IMR-90 (cell line): ENCODE measurements around the gene AIP. TPM values are rescaled to one million over a fixed set of nuclear protein-coding genes. Genes with fewer than 3 reads are reported as not detected.

ENCODE experiments used
- ATAC-seq: fragments of 200-7000 bp; cut with Tn5 transposase; 2 replicates; pipeline ENCODE4 v1.9.1; 2020; ENCODE audit warnings: low read depth, mild to moderate bottlenecking, moderate library complexity
- BruUV-seq: library from RNA; stranded (reverse); fragments of 400-500 nt; replicated peaks from 2 replicates; lab custom pipeline; 2021; lab: Mats Ljungman, UMichigan
- CTCF ChIA-PET: fragments of 300-600 bp; formaldehyde crosslinking; extraction: SDS; loops from one replicate; lab custom pipeline; 2021; ENCODE audit warnings: antibody characterized with exemption; lab: Yijun Ruan, JAX
- POLR2A ChIA-PET: fragments of 300-600 bp; sonication (Branson Sonifier 250); formaldehyde crosslinking; loops from one replicate; lab custom pipeline; 2022; ENCODE audit warnings: antibody characterized with exemption; ENCODE audit not compliant: unreplicated experiment; lab: Charles Lee
- DNase-seq: peaks from one replicate; pipeline ENCODE4 v3.0.0; 2013
- H2AFZ ChIP-seq: replicated peaks from 2 replicates; pipeline ENCODE3; 2013; ENCODE audit warnings: low read length, mild to moderate bottlenecking; ENCODE audit not compliant: poor library complexity
- H2AK5ac ChIP-seq: 2 replicates; pipeline ENCODE4 v1.6.1; 2013; ENCODE audit warnings: low read depth, low read length, inconsistent platforms
- H2AK9ac ChIP-seq: replicated peaks from 2 replicates; pipeline ENCODE3; 2013; ENCODE audit warnings: mild to moderate bottlenecking, low read depth, low read length, moderate library complexity; ENCODE audit not compliant: poor library complexity
- H2BK120ac ChIP-seq: 2 replicates; pipeline ENCODE4 v1.6.1; 2013; ENCODE audit warnings: low read depth, low read length, inconsistent platforms
- H2BK15ac ChIP-seq: 3 replicates; pipeline ENCODE4 v1.6.1; 2013; ENCODE audit warnings: low read depth, low read length, inconsistent platforms
- H2BK20ac ChIP-seq: 2 replicates; pipeline ENCODE4 v1.6.1; 2013; ENCODE audit warnings: low read depth, mild to moderate bottlenecking, inconsistent platforms, low read length, moderate library complexity
- H2BK5ac ChIP-seq: 2 replicates; pipeline ENCODE4 v1.6.1; 2013; ENCODE audit warnings: mild to moderate bottlenecking, low read depth, low read length, inconsistent platforms; ENCODE audit not compliant: poor library complexity, severe bottlenecking
- H3K14ac ChIP-seq: replicated peaks from 2 replicates; pipeline ENCODE4 v1.6.1; 2013; ENCODE audit warnings: low read depth, low read length, inconsistent platforms
- H3K18ac ChIP-seq: 2 replicates; pipeline ENCODE4 v1.6.1; 2013; ENCODE audit warnings: low read depth, low read length, control low read depth
- H3K23ac ChIP-seq: 2 replicates; pipeline ENCODE4 v1.6.1; 2013; ENCODE audit warnings: low read depth, low read length, inconsistent platforms
- H3K27ac ChIP-seq: 2 replicates; pipeline ENCODE4 v1.5.1; 2013; ENCODE audit warnings: mild to moderate bottlenecking, control low read depth, low read length; ENCODE audit not compliant: insufficient read depth
- H3K27me3 ChIP-seq: 2 replicates; pipeline ENCODE4 v1.6.1; 2013; ENCODE audit warnings: low read length; ENCODE audit not compliant: control insufficient read depth, insufficient read depth
- H3K36me3 ChIP-seq: 2 replicates; pipeline ENCODE4 v1.6.1; 2013; ENCODE audit warnings: low read length, mixed read lengths; ENCODE audit not compliant: control insufficient read depth, insufficient read depth
- H3K4ac ChIP-seq: 2 replicates; pipeline ENCODE4 v1.6.1; 2013; ENCODE audit warnings: low read depth, low read length, inconsistent platforms
- H3K4me1 ChIP-seq: 2 replicates; pipeline ENCODE4 v1.6.1; 2013; ENCODE audit warnings: low read length, mixed read lengths; ENCODE audit not compliant: control insufficient read depth, insufficient read depth
- H3K4me2 ChIP-seq: 2 replicates; pipeline ENCODE4 v1.6.1; 2013; ENCODE audit warnings: low read depth, mild to moderate bottlenecking, control low read depth, low read length, moderate library complexity
- H3K4me3 ChIP-seq: 2 replicates; pipeline ENCODE4 v1.5.1; 2013; ENCODE audit warnings: low read depth, mild to moderate bottlenecking, control low read depth, low read length, moderate library complexity; ENCODE audit not compliant: insufficient read depth
- H3K56ac ChIP-seq: 2 replicates; pipeline ENCODE4 v1.6.1; 2013; ENCODE audit warnings: low read length, inconsistent platforms; ENCODE audit not compliant: insufficient read depth; ENCODE audit errors: extremely low read depth
- H3K79me1 ChIP-seq, 2 experiments: 2 replicates each; pipeline ENCODE4 v1.6.1; 2013; ENCODE audit warnings: low read length in 2 of 2, inconsistent platforms in 1 of 2, low read depth in 1 of 2
- H3K9ac ChIP-seq: 2 replicates; pipeline ENCODE4 v1.6.1; 2013; ENCODE audit warnings: low read depth, low read length, control low read depth
- H3K9me1 ChIP-seq: 2 replicates; pipeline ENCODE4 v1.6.1; 2013; ENCODE audit warnings: low read length, inconsistent platforms; ENCODE audit not compliant: insufficient read depth
- H3K9me3 ChIP-seq: 2 replicates; pipeline ENCODE4 v1.6.1; 2013; ENCODE audit warnings: low read length; ENCODE audit not compliant: control insufficient read depth, insufficient read depth
- H4K20me1 ChIP-seq: 2 replicates; pipeline ENCODE4 v1.6.1; 2013; ENCODE audit warnings: low read length, inconsistent platforms; ENCODE audit not compliant: insufficient read depth
- H4K5ac ChIP-seq: 2 replicates; pipeline ENCODE4 v1.6.1; 2013; ENCODE audit warnings: mild to moderate bottlenecking, low read depth, low read length, control low read depth
- H4K8ac ChIP-seq, 2 experiments: 2 replicates each; pipeline ENCODE4 v1.6.1; 2013; ENCODE audit warnings: low read depth in 2 of 2, low read length in 2 of 2, control low read depth in 1 of 2, inconsistent platforms in 1 of 2
- H4K91ac ChIP-seq: 2 replicates; pipeline ENCODE4 v1.6.1; 2013; ENCODE audit warnings: low read depth, low read length, inconsistent platforms; ENCODE audit not compliant: insufficient read depth
- BHLHE40 ChIP-seq: fragments of 150-350 bp; IDR thresholded peaks from 2 replicates; pipeline ENCODE4 v1.6.1; 2016; ENCODE audit warnings: mild to moderate bottlenecking, low read depth, low read length
- CEBPB ChIP-seq: IDR thresholded peaks from 2 replicates; pipeline ENCODE4 v1.6.1; 2012; ENCODE audit warnings: low read depth, low read length, improper control_type of control experiment
- CHD1 ChIP-seq: IDR thresholded peaks from 2 replicates; pipeline ENCODE4 v1.6.1; 2012; ENCODE audit warnings: low read depth, low read length, improper control_type of control experiment
- CTCF ChIP-seq: conservative IDR thresholded peaks from 2 replicates; pipeline ENCODE4 v1.5.1; 2012; ENCODE audit warnings: mild to moderate bottlenecking, low read depth, low read length, improper control_type of control experiment
- ELK1 ChIP-seq: fragments of 150-350 bp; IDR thresholded peaks from 2 replicates; pipeline ENCODE4 v1.6.1; 2016; ENCODE audit warnings: low read depth, mild to moderate bottlenecking, low read length, moderate library complexity, borderline replicate concordance
- FOS ChIP-seq: fragments of 150-350 bp; IDR thresholded peaks from 2 replicates; pipeline ENCODE4 v1.6.1; 2016; ENCODE audit warnings: low read depth, low read length
- MAFK ChIP-seq: IDR thresholded peaks from 2 replicates; pipeline ENCODE4 v1.6.1; 2012; ENCODE audit warnings: low read depth, low read length, improper control_type of control experiment
- MAZ ChIP-seq: IDR thresholded peaks from 2 replicates; pipeline ENCODE4 v1.6.1; 2012; ENCODE audit warnings: low read depth, mild to moderate bottlenecking, low read length, improper control_type of control experiment, moderate library complexity, borderline replicate concordance
- MXI1 ChIP-seq: IDR thresholded peaks from 2 replicates; pipeline ENCODE4 v1.6.1; 2012; ENCODE audit warnings: low read depth, mild to moderate bottlenecking, low read length, moderate library complexity, borderline replicate concordance
- NFE2L2 ChIP-seq: fragments of 150-350 bp; IDR thresholded peaks from 2 replicates; pipeline ENCODE4 v1.6.1; 2016; ENCODE audit warnings: low read depth, mild to moderate bottlenecking, low read length
- POLR2A ChIP-seq: IDR thresholded peaks from 2 replicates; pipeline ENCODE4 v1.6.1; 2012; ENCODE audit warnings: mild to moderate bottlenecking, low read depth, low read length
- RAD21 ChIP-seq: IDR thresholded peaks from 2 replicates; pipeline ENCODE4 v1.6.1; 2012; ENCODE audit warnings: low read length, improper control_type of control experiment
- RCOR1 ChIP-seq: IDR thresholded peaks from 2 replicates; pipeline ENCODE4 v1.6.1; 2012; ENCODE audit warnings: mild to moderate bottlenecking, low read length, improper control_type of control experiment; ENCODE audit not compliant: insufficient replicate concordance
- RFX5 ChIP-seq: IDR thresholded peaks from 2 replicates; pipeline ENCODE4 v1.8.0; 2012; ENCODE audit warnings: low read depth, mild to moderate bottlenecking, low read length, moderate library complexity
- SMC3 ChIP-seq: fragments of 150-350 bp; IDR thresholded peaks from 2 replicates; pipeline ENCODE4 v1.6.1; 2016; ENCODE audit warnings: low read depth, mild to moderate bottlenecking, antibody characterized with exemption, low read length, moderate library complexity
- USF2 ChIP-seq: fragments of 150-350 bp; IDR thresholded peaks from 2 replicates; pipeline ENCODE4 v1.6.1; 2017; ENCODE audit warnings: mild to moderate bottlenecking, antibody characterized with exemption, low read length, low read depth
- WGBS, 2 experiments: methylation state at CpG; one replicate each; pipeline versions ENCODE4 v1.1.5 to v1.1.7; 2013; ENCODE audit warnings: missing lambda C conversion rate in 2 of 2; ENCODE audit not compliant: insufficient read length in 1 of 2; ENCODE audit errors: extremely low coverage in 2 of 2; 5-methylcytosine and 5-hydroxymethylcytosine counted together
- dilution Hi-C: fragments of 300-500 bp; cut with HindIII; formaldehyde crosslinking; loops from one replicate; pipeline ENCODE4 v1.14.3; 2018; ENCODE audit warnings: low sequenced_read_pairs; ENCODE audit not compliant: unreplicated experiment
- in situ Hi-C: fragments of 300-500 bp; cut with MboI; formaldehyde crosslinking; loops from 3 replicates; pipeline ENCODE4 v1.14.3; 2019; ENCODE audit warnings: low sequenced_read_pairs, inconsistent platforms, mixed read lengths
- intact Hi-C: fragments of 100-400 bp; cut with micrococcal nuclease; formaldehyde crosslinking; loops from 2 replicates; pipeline ENCODE4 v1.10.0; 2022
- polyA plus RNA-seq, 3 experiments: library from polyadenylated mRNA; depleted of rRNA; stranded (reverse); fragments of >200 nt; gene quantifications; 2 replicates each; pipeline ENCODE4 v1.2.3, GENCODE V29; 2012; ENCODE audit warnings: low replicate concordance in 1 of 3
- total RNA-seq: library from RNA; depleted of rRNA; stranded (reverse); fragments of >200 nt; gene quantifications from 2 replicates; pipeline ENCODE4 v1.2.3, GENCODE V29; 2012

The AIP gene
- total and polyA plus RNA-seq, 2 of the 4 experiments (the other 2 are of a cell fraction), result 95.5 to 122 TPM

- Histone ChIP-seq H3K4me3 (no peak overlapping the region), H3K27me3 (0 out of 2 replicates have a peak, but pooled peaks cover 1% of the 10 kb centered on the region), H2AFZ (no peak overlapping the region), H3K9ac (no peak overlapping the region), H3K23ac (no peak overlapping the region), H3K18ac (no peak overlapping the region), H2BK120ac (no peak overlapping the region), H3K9me3 (peaks cover 16% of the 10 kb centered on the region), H3K4me1 (no peaks in the 10 kb centered on the region), H2BK15ac (no peak overlapping the region), H2BK5ac (no peak overlapping the region), H3K4me2 (no peak overlapping the region), H3K14ac (no peak overlapping the region), H4K8ac (no peak overlapping the region), H3K56ac (no peak overlapping the region), H2BK20ac (no peak overlapping the region), H3K79me1 (no peaks in the 10 kb centered on the region), H4K5ac (no peak overlapping the region), H4K91ac (no peak overlapping the region), H3K36me3 (no peaks in the 10 kb centered on the region), H3K9me1 (no peaks in the 10 kb centered on the region), H2AK9ac (no peak overlapping the region), H3K27ac (no peak overlapping the region), H4K20me1 (no peaks in the 10 kb centered on the region), H3K4ac (no peak overlapping the region), H2AK5ac (no peak overlapping the region)
- in situ Hi-C loops (no loop called here), dilution Hi-C loops (no loop called here), intact Hi-C loops (no loop called here)
- ChIA-PET CTCF (no interaction called here), POLR2A (no interaction called here)
- 0% methylated on average over 1 of the region's 1 CpG; no CpG with 5 or more reads in 1 of the 2 experiments for WGBS, 2 experiments
- no TSS peak for BruUV-seq
- ATAC-seq (no peak), DNase-seq (no peak)
- no peak for TF ChIP-seq FOS
- TF ChIP-seq MXI1, result no peak
- TF ChIP-seq BHLHE40, result no peak
- TF ChIP-seq POLR2A, result no peak
- TF ChIP-seq RAD21, result no peak
- no peak for TF ChIP-seq RFX5
- no peak for TF ChIP-seq CTCF
- no peak for TF ChIP-seq USF2
- TF ChIP-seq RCOR1, result no peak
- TF ChIP-seq NFE2L2, result no peak
- TF ChIP-seq MAFK, result no peak
- TF ChIP-seq SMC3, result no peak
- TF ChIP-seq ELK1, result no peak
- TF ChIP-seq CEBPB, result no peak
- TF ChIP-seq MAZ, result no peak
- TF ChIP-seq CHD1, result no peak
Measured at GRCh38 chr11:67535561-67535960, 52.7 kb downstream of the AIP start.
